Stimulated activated effector memory CD8-positive, alpha-beta T cell treated with anti-CD3 and anti-CD28 coated beads, Interleukin-12 subunit alpha, Interleukin-12 subunit beta, amount 100 ng/mL, for 72 hours (primary cell): ENCODE measurements around the gene MBTPS1.

Experiments
- ATAC-seq: fragments of 150-1000 bp; cut with Tn5 transposase; 2 replicates; pipeline ENCODE4 v1.10.0; 2021
- DNase-seq, 2 donors: peaks; one replicate each; pipeline ENCODE4 v3.0.0; 2021 to 2022; ENCODE audit warnings: low spot score in 2 of 2
- H3K27ac Mint-ChIP-seq: one replicate; pipeline ENCODE4 v1.8.0; 2022; ENCODE audit warnings: mild to moderate bottlenecking, mixed read lengths
- H3K36me3 Mint-ChIP-seq: one replicate; pipeline ENCODE4 v1.8.0; 2022; ENCODE audit warnings: mild to moderate bottlenecking, mixed read lengths
- H3K4me1 Mint-ChIP-seq: one replicate; pipeline ENCODE4 v1.8.0; 2022; ENCODE audit warnings: mixed read lengths
- H3K4me3 Mint-ChIP-seq: one replicate; pipeline ENCODE4 v1.8.0; 2022; ENCODE audit warnings: mild to moderate bottlenecking, mixed read lengths
- H3K9me3 Mint-ChIP-seq: one replicate; pipeline ENCODE4 v1.8.0; 2022; ENCODE audit warnings: mixed read lengths

Gene MBTPS1

DNA sequence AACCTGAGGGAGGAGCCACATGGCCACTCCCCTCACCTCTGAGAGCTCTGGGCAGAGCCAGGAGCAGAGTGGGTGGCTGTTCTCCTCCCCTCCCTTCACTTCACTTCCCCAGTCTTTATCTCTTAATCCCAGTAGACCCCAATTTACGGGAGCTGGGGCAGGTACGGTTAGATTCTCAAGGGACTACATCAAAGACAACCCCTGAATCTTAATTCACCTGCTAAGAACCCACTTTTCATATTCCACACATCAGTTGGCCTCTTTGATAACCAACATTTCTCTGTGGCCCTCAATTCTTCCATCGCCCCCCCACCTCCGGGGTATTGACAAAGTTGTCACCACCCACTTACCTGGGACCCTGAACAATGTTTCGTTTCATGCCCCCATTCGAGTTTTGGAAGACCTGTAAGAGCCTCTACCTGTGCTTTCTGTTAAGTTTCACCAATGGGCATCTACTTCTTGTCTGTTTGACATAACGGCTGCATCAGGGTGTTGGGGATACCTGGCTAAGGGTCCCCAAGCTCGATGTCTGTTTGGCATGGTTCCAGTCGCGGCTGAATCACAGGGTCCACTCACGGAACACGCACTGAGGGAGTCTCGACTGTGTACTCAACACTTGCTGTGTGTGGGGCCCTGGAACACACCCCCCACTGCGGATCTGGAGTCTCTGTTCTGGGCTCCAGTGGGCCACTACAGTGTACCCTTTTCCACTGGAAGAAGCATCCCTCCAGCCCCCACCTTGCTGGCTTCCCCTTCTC lies 102.0 kb downstream of the MBTPS1 start:
- H3K27ac Mint-ChIP-seq = peak overlapping the region; percentile 54
- peak overlapping the region; percentile 34 for H3K4me3 Mint-ChIP-seq
- peaks cover 9% of the 10 kb centered on the region for H3K9me3 Mint-ChIP-seq
- H3K36me3 Mint-ChIP-seq = no peaks in the 10 kb centered on the region
- peaks cover 10% of the 10 kb centered on the region for H3K4me1 Mint-ChIP-seq
- DNase-seq = no peak
- no peak for ATAC-seq

- Mint-ChIP-seq H3K9me3 (peaks cover 9% of the 10 kb centered on the region), H3K4me1 (peaks cover 10% of the 10 kb centered on the region), H3K36me3 (no peaks in the 10 kb centered on the region), H3K27ac (peak overlapping the region; percentile 54), H3K4me3 (peak overlapping the region; percentile 34)
- ATAC-seq = peak; percentile 82
- peak; percentile 15 to 75 for DNase-seq
These were observed 102.8 kb downstream of the MBTPS1 start for GRCh38 chr16:84013787-84014569.

DNA sequence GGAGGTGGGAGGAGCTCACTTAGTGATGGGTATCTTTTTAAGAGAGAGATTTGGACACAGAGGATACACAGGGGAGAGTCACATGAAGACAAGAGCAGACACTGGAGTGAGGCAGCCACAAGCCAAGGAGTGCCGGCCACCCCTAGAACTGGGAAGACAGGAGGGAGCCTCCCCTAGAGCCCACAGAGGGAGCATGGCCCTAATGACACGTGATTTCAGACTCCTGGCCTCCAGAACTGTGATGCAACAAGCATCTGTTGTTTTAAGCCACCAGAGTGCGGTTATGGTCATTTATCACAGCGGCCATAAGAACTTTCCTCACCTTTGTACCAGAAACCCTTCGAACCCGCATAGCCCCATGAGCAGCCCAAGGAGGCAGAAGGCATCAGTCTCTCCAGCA lies 107.5 kb downstream of the MBTPS1 start:
- H3K4me3 Mint-ChIP-seq = no peak overlapping the region
- no peaks in the 10 kb centered on the region for H3K36me3 Mint-ChIP-seq
- ATAC-seq = no peak

DNA sequence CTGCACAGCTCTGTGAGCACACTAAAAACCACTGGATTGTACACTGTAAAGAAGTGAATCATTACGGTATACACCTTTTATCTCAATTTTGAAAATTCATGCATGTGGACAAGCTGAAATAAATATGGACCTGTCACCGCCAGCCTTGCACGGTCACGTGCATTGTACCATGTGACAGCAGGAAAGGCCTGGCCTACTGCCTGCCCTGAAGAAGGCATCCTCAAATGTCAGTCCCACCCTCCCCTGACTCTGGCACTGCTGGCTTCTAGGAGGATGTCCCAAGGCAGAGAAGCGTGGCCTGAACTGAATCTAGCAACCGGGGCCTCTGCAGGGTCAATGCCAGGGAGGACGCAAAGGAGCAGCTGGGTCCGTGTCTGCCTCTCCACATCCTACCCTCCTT lies 108.8 kb downstream of the MBTPS1 start:
- H3K4me1 Mint-ChIP-seq = no peaks in the 10 kb centered on the region
- DNase-seq (no peak), ATAC-seq (no peak)
- H3K36me3 Mint-ChIP-seq = no peaks in the 10 kb centered on the region
- H3K4me3 Mint-ChIP-seq = no peak overlapping the region
- no peak overlapping the region for H3K27ac Mint-ChIP-seq
- no peaks in the 10 kb centered on the region for H3K9me3 Mint-ChIP-seq

More for the DNA sequence above, 107.5 kb downstream of the MBTPS1 start:
- Mint-ChIP-seq H3K4me1 (peaks cover 3% of the 10 kb centered on the region), H3K9me3 (no peaks in the 10 kb centered on the region), H3K27ac (no peak overlapping the region)
- DNase-seq = no peak

DNA sequence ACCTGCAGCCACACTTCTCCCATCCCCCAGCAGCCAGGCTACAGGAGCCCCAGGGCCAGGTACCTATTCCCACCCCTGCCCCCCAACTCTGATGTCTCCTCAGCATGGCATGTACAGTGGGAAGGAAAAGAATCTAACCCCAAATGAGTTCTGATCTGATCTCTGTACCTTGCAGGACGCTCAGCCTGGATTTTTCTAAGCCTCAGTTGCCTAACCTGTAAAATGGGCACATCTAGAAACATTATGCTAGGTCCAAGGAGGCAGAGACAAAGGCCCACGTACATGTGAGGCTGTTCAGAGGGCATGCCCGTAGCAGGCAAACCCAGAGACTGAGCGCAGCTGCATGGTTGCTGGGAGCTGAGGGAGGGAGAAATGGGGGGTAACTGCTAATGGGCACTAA lies 109.2 kb downstream of the MBTPS1 start:
- no peak for DNase-seq
- Mint-ChIP-seq H3K36me3 (no peaks in the 10 kb centered on the region), H3K4me3 (no peak overlapping the region), H3K4me1 (no peaks in the 10 kb centered on the region), H3K9me3 (no peaks in the 10 kb centered on the region), H3K27ac (no peak overlapping the region)
- ATAC-seq = no peak

DNA sequence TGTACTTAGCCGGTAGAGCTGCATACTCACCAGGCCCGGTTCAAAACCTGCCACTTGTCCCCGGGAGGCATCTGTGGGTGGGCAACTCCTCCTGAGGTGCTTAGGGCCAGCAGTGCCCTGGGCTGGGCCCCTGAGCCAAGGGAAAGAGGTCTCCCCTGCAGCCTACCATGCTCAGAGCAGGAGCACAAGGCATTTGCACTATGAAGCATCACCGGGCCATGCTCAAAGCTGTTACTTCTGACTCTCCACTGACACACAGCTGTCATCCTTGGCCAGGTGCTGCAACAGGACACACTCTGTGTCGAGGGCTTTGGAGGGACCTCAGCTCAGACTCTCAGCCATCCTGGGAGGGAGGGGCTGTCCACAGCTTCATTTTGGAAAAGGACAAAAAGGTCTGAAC lies 111.4 kb downstream of the MBTPS1 start:
- Mint-ChIP-seq H3K4me3 (no peak overlapping the region), H3K27ac (no peak overlapping the region), H3K9me3 (no peaks in the 10 kb centered on the region), H3K36me3 (no peaks in the 10 kb centered on the region), H3K4me1 (no peaks in the 10 kb centered on the region)
- DNase-seq = no peak
- ATAC-seq = no peak

GRCh38 chr16:84004442-84004841 lies 112.3 kb downstream of the MBTPS1 start:
- Mint-ChIP-seq H3K4me3 (no peak overlapping the region), H3K9me3 (no peaks in the 10 kb centered on the region), H3K4me1 (no peaks in the 10 kb centered on the region), H3K27ac (no peak overlapping the region), H3K36me3 (no peaks in the 10 kb centered on the region)
- DNase-seq (no peak), ATAC-seq (no peak)
